ENCODE data around the gene KCNG4. TPM values are rescaled to one million over a fixed set of nuclear protein-coding genes. Genes with fewer than 3 reads are reported as not detected.
"Not testable (repeated sequence)": the region's sequence is repeated elsewhere in the genome, so short reads cannot be mapped to it uniquely, and the experiment has no call there.

KCNG4 gene
- total and polyA plus RNA-seq, 11 donors: not detected

DNA sequence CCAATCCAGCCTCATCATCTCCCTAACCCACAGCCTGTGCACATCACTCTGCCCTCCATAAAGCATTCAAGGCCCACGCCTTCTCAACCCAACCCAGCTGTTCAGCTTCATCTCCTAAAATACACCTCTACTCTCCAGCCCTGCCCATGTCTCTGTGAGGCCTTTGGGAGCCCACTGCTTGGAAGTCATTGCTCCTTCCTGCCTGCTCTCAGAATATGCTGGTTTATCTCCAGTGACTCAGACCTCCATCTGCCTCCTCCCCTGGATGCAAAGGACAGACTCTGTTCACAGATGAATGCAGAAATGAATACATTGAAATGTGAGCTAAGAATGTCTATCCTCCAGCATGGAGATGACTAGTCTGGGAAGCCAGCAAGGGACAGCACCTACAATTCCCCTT lies 19.0 kb downstream of the KCNG4 start:
- intact Hi-C loops (cut with DNase I): no loop called here
- no peaks in the 10 kb centered on the region for H3K9me3 ChIP-seq
- H3K27me3 ChIP-seq: peaks cover 0 to 3% (median 0%) of the 10 kb centered on the region in 9 donors
- TF ChIP-seq, protein P1, sequence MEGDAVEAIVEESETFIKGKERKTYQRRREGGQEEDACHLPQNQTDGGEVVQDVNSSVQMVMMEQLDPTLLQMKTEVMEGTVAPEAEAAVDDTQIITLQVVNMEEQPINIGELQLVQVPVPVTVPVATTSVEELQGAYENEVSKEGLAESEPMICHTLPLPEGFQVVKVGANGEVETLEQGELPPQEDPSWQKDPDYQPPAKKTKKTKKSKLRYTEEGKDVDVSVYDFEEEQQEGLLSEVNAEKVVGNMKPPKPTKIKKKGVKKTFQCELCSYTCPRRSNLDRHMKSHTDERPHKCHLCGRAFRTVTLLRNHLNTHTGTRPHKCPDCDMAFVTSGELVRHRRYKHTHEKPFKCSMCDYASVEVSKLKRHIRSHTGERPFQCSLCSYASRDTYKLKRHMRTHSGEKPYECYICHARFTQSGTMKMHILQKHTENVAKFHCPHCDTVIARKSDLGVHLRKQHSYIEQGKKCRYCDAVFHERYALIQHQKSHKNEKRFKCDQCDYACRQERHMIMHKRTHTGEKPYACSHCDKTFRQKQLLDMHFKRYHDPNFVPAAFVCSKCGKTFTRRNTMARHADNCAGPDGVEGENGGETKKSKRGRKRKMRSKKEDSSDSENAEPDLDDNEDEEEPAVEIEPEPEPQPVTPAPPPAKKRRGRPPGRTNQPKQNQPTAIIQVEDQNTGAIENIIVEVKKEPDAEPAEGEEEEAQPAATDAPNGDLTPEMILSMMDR (IDR thresholded peaks at IDR 0.05): no peak
- TF ChIP-seq POLR2A (IDR thresholded peaks at IDR 0.05): no peak
- WGBS, 4 donors: 94 to 100% (median 95%) methylated on average over 1 of the region's 1 CpG
- DNase-seq: no peak
- no peaks in the 10 kb centered on the region for H3K36me3 ChIP-seq
- H3K4me1 ChIP-seq: no peaks in the 10 kb centered on the region
- no peak for ATAC-seq
- H3K4me3 ChIP-seq: no peak overlapping the region
- H3K27ac ChIP-seq: no peak overlapping the region

DNA sequence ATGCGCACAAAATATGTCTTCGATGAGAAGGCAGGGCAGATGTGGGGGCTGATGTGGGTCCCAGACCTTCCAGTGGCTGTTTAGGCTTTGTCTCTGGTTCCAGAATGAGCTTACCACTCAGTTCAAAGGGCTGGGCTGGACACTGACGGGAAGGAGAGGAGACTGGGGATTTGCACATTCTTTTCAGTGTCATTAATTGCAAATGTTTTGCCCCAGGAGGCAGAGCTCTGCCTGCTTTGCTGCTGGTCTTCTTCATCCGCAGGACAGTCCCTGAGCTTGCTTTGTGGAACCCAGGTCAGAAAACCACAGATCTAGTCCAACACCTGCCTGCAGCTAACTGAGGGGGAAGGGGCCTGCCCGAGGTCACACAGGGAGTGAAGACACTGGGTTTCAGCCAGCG lies 20.9 kb downstream of the KCNG4 start:
- intact Hi-C loops (cut with DNase I): no loop called here
- Histone ChIP-seq H3K36me3 (no peaks in the 10 kb centered on the region), H3K27me3 (peaks cover 0 to 3% (median 0%) of the 10 kb centered on the region in 9 donors), H3K9me3 (no peaks in the 10 kb centered on the region), H3K27ac (no peak overlapping the region), H3K4me3 (no peak overlapping the region), H3K4me1 (peaks cover 0 to 10% (median 0%) of the 10 kb centered on the region in 12 donors)
- no peak for DNase-seq
- no peak for TF ChIP-seq POLR2A (IDR thresholded peaks at IDR 0.05)
- TF ChIP-seq, protein P1 (IDR thresholded peaks at IDR 0.05): no peak
- ATAC-seq: no peak
- WGBS, 4 donors: 73 to 86% (median 76%) methylated on average over 6 of the region's 6 CpGs

DNA sequence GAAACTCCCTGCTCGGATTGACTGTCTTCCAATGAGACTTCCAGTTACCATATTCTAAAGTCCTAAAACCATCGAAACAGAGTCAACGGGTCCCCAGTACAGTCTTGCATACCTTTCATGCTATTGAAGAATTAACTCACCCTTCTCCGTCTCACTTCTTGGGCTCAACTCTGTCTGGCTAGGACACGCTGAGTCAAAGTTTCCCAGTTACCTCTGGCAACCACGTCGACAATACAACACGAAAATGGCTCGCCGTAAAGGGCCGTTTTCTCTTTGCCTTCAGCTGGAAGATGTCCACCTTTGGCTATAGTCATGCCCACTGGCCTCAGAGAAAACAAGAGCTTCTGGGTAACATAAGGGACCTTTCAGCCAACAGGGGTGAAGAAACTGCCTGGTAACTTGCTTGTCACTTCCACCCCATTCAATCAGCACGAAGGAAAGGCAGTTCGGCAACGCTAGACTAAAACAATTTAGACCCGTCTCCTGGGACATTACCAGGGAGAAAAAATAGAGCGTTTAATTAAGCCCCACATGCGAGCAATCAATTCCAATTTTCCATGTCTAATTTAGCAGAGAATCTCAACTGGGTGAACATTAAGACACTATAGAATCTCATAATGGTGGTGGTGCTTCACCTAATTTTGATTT lies 21.5 kb downstream of the KCNG4 start:
- intact Hi-C loops (cut with DNase I): no loop called here
- no peak for TF ChIP-seq POLR2A (IDR thresholded peaks at IDR 0.05)
- TF ChIP-seq, protein P1 (IDR thresholded peaks at IDR 0.05): no peak
- Histone ChIP-seq H3K9me3 (no peaks in the 10 kb centered on the region), H3K27ac (no peak overlapping the region), H3K27me3 (peaks cover 0 to 3% (median 0%) of the 10 kb centered on the region in 9 donors), H3K4me1 (peaks cover 0 to 11% (median 0%) of the 10 kb centered on the region in 12 donors), H3K4me3 (no peak overlapping the region), H3K36me3 (no peaks in the 10 kb centered on the region)
- ATAC-seq (no peak), DNase-seq (no peak)
- WGBS, 4 donors: 78 to 86% (median 83%) methylated on average over 17 of the region's 17 CpGs

DNA sequence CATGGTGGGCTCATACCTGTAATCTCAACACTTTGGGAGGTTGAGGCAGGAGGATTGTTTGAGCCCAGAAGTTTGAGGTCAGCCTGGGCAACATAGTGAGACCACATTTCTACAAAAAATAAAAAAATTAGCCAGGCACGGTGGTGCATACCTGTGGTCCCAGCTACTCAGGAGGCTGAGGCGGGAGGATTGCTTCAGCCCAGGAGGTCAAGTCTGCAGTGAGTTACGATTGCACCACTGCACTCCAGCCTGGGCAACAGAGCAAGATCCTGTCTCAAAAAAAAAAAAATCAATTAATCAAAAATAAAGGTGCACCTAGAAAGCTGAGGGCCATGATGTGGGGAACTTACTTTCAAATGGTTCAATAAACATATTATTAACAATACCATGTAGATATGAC lies 23.7 kb downstream of the KCNG4 start:
- H3K36me3 ChIP-seq; H3K4me3 ChIP-seq; ATAC-seq; H3K27me3 ChIP-seq; H3K9me3 ChIP-seq; intact Hi-C loops (cut with DNase I); DNase-seq; H3K27ac ChIP-seq: not testable (repeated sequence)
- peaks cover 0 to 11% (median 0%) of the 10 kb centered on the region in 12 donors for H3K4me1 ChIP-seq
- WGBS, 4 donors: 90 to 96% (median 94%) methylated on average over 3 of the region's 3 CpGs

DNA sequence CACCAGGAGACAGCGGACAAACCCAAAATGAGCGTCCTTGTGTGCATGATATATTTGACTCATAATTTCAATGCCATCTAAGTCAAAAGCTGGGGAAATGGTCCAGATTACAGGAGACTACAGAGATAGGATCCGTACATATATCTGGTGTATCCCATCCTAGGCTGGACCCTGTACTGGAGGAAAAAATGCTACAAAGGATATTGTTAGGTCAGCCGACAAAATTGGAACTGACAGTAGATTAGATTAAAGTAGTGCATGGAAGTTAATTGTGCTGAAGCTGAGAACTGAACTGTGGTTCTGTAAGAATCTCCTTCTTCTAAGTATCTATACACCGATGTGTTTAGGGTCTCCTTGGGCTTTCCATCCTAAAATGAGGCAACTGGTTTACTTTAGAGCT lies 24.3 kb downstream of the KCNG4 start:
- Histone ChIP-seq H3K27me3 (no peaks in the 10 kb centered on the region), H3K27ac (no peak overlapping the region), H3K4me3 (no peak overlapping the region), H3K9me3 (no peaks in the 10 kb centered on the region), H3K36me3 (no peaks in the 10 kb centered on the region), H3K4me1 (peaks cover 0 to 11% (median 0%) of the 10 kb centered on the region in 12 donors)
- WGBS, 4 donors: 66 to 77% (median 73%) methylated on average over 5 of the region's 5 CpGs
- ATAC-seq: no peak
- no peak for TF ChIP-seq POLR2A (IDR thresholded peaks at IDR 0.05)
- TF ChIP-seq, protein P1 (IDR thresholded peaks at IDR 0.05): no peak
- DNase-seq: no peak
- intact Hi-C loops (cut with DNase I): no loop called here
